ACC112 (cell line): ENCODE data around the gene TCF23.
A peak's percentile ranks its signal among the peaks of the same experiment; 100 is the strongest.
"Not testable (repeated sequence)": the region's sequence is repeated elsewhere in the genome, so short reads cannot be mapped to it uniquely, and the experiment has no call there.

Experiments used
- H2AFZ ChIP-seq: fragments of 200-600 bp; sonication (generic); one replicate; pipeline ENCODE4 v1.6.0; 2017; ENCODE audit warnings: antibody characterized with exemption, low read length; ENCODE audit not compliant: unreplicated experiment
- H3K27ac ChIP-seq: fragments of 200-600 bp; sonication (generic); 2 replicates; pipeline ENCODE4 v1.5.1; 2014; ENCODE audit warnings: low read depth, mild to moderate bottlenecking, antibody characterized with exemption, low read length, moderate library complexity
- H3K27me3 ChIP-seq: fragments of 200-600 bp; sonication (generic); 2 replicates; pipeline ENCODE4 v1.6.1; 2014; ENCODE audit warnings: mild to moderate bottlenecking, antibody characterized with exemption, low read length, moderate library complexity, mixed read lengths; ENCODE audit not compliant: insufficient read depth
- H3K36me3 ChIP-seq: fragments of 200-600 bp; sonication (generic); 2 replicates; pipeline ENCODE4 v1.6.1; 2016; ENCODE audit warnings: mild to moderate bottlenecking, antibody characterized with exemption, low read length, moderate library complexity, mixed read lengths; ENCODE audit not compliant: insufficient read depth
- H3K4me1 ChIP-seq: fragments of 200-600 bp; sonication (generic); one replicate; pipeline ENCODE4 v1.6.1; 2016; ENCODE audit warnings: low read length, mixed read lengths; ENCODE audit not compliant: insufficient read depth, unreplicated experiment, control insufficient read depth
- H3K4me3 ChIP-seq: fragments of 200-600 bp; sonication (generic); 2 replicates; pipeline ENCODE4 v1.5.1; 2014; ENCODE audit warnings: mild to moderate bottlenecking, low read depth, low read length
- H3K79me2 ChIP-seq: fragments of 200-600 bp; sonication (generic); one replicate; pipeline ENCODE4 v1.6.0; 2016; ENCODE audit warnings: low read length; ENCODE audit not compliant: control insufficient read depth, unreplicated experiment, insufficient read depth

TCF23 gene

GRCh38 chr2:27117995-27118524 lies 30.7 kb upstream of the TCF23 start:
- Histone ChIP-seq H3K36me3 (no peaks in the 10 kb centered on the region), H2AFZ (peak overlapping the region; percentile 100), H3K27me3 (no peaks in the 10 kb centered on the region), H3K4me1 (peaks cover 8% of the 10 kb centered on the region), H3K79me2 (peaks cover 7% of the 10 kb centered on the region), H3K4me3 (peak overlapping the region; percentile 97), H3K27ac (no peak overlapping the region)

- no peaks in the 10 kb centered on the region for H3K27me3 ChIP-seq
- peaks cover 10% of the 10 kb centered on the region for H3K4me1 ChIP-seq
- peaks cover 7% of the 10 kb centered on the region for H3K79me2 ChIP-seq
- no peaks in the 10 kb centered on the region for H3K36me3 ChIP-seq
- H3K27ac ChIP-seq, result no peak within 1 kb of the TSS
- peak within 1 kb of the TSS; percentile 100 for H2AFZ ChIP-seq
- H3K4me3 ChIP-seq, result peak within 1 kb of the TSS; percentile 97
Observed at GRCh38 chr2:27118525-27119329, 30.1 kb upstream of the TCF23 start, which contains the start of gene CGREF1. Gene CGREF1 (minus strand): TSS chr2:27119128. CDS start chr2:27104366, 14,762 bp downstream.

GRCh38 chr2:27119330-27119670 lies 29.5 kb upstream of the TCF23 start:
- not testable (repeated sequence) for H3K27ac ChIP-seq, H3K79me2 ChIP-seq, H3K36me3 ChIP-seq, H3K27me3 ChIP-seq
- Histone ChIP-seq H3K4me3 (peak overlapping the region; percentile 97), H3K4me1 (peaks cover 10% of the 10 kb centered on the region), H2AFZ (peak overlapping the region; percentile 100)

- peaks cover 10% of the 10 kb centered on the region for H3K4me1 ChIP-seq
- no peaks in the 10 kb centered on the region for H3K27me3 ChIP-seq
- no peak overlapping the region for H2AFZ ChIP-seq
- no peaks in the 10 kb centered on the region for H3K36me3 ChIP-seq
- no peak overlapping the region for H3K27ac ChIP-seq
- H3K79me2 ChIP-seq, result peaks cover 7% of the 10 kb centered on the region
- no peak overlapping the region for H3K4me3 ChIP-seq
Observed at GRCh38 chr2:27121906-27122305, 26.9 kb upstream of the TCF23 start.

GRCh38 chr2:27122791-27123190 lies 26.0 kb upstream of the TCF23 start:
- H3K4me3 ChIP-seq, result peak overlapping the region; percentile 80; the same call in 1 of the 2 replicates
- no peaks in the 10 kb centered on the region for H3K36me3 ChIP-seq
- H3K4me1 ChIP-seq, result peaks cover 10% of the 10 kb centered on the region
- H3K27ac ChIP-seq, result no peak overlapping the region
- no peak overlapping the region for H2AFZ ChIP-seq
- no peaks in the 10 kb centered on the region for H3K27me3 ChIP-seq
- H3K79me2 ChIP-seq, result peaks cover 6% of the 10 kb centered on the region

GRCh38 chr2:27123302-27124150 lies 25.3 kb upstream of the TCF23 start, which contains the start of gene ABHD1:
Gene ABHD1 (plus strand): TSS chr2:27123815. CDS start chr2:27123949, 134 bp downstream.
- Histone ChIP-seq H3K4me1 (peaks cover 6% of the 10 kb centered on the region), H3K4me3 (peak within 1 kb of the TSS; percentile 80), H3K79me2 (no peaks in the 10 kb centered on the region), H3K27me3 (no peaks in the 10 kb centered on the region), H2AFZ (peak within 1 kb of the TSS; percentile 93), H3K27ac (no peak within 1 kb of the TSS), H3K36me3 (no peaks in the 10 kb centered on the region)

GRCh38 chr2:27125104-27125503 lies 23.7 kb upstream of the TCF23 start:
- Histone ChIP-seq H3K27me3 (no peaks in the 10 kb centered on the region), H3K4me3 (no peak overlapping the region), H3K4me1 (peaks cover 3% of the 10 kb centered on the region), H2AFZ (no peak overlapping the region), H3K79me2 (no peaks in the 10 kb centered on the region), H3K27ac (no peak overlapping the region), H3K36me3 (no peaks in the 10 kb centered on the region)

GRCh38 chr2:27126252-27126710 lies 22.5 kb upstream of the TCF23 start:
- peaks cover 3% of the 10 kb centered on the region for H3K4me1 ChIP-seq
- H2AFZ ChIP-seq, result no peak overlapping the region
- H3K36me3 ChIP-seq, result no peaks in the 10 kb centered on the region
- H3K27ac ChIP-seq, result no peak overlapping the region
- no peak overlapping the region for H3K4me3 ChIP-seq
- H3K27me3 ChIP-seq, result no peaks in the 10 kb centered on the region
- no peaks in the 10 kb centered on the region for H3K79me2 ChIP-seq

- peaks cover 7% of the 10 kb centered on the region for H3K4me1 ChIP-seq
- no peak overlapping the region for H2AFZ ChIP-seq
- H3K27ac ChIP-seq, result no peak overlapping the region
- no peak overlapping the region for H3K4me3 ChIP-seq
- H3K79me2 ChIP-seq, result peaks cover 4% of the 10 kb centered on the region
- H3K36me3 ChIP-seq, result no peaks in the 10 kb centered on the region
- H3K27me3 ChIP-seq, result no peaks in the 10 kb centered on the region
Observed at GRCh38 chr2:27127883-27128667, 20.7 kb upstream of the TCF23 start.
